GM12873 (cell line): ENCODE results near the gene PSMB5.

Source experiments
- CTCF ChIP-seq: IDR thresholded peaks from 2 replicates; pipeline ENCODE4 v1.5.1; 2012; ENCODE audit warnings: low read depth, mild to moderate bottlenecking, moderate library complexity, low read length, control low read depth; ENCODE audit not compliant: insufficient read depth; ENCODE audit errors: missing control alignments

PSMB5 gene

GRCh38 chr14:23047034-23047634, 12.4 kb upstream of the PSMB5 start:
- no peak for TF ChIP-seq CTCF

- no peak for TF ChIP-seq CTCF
Measured at GRCh38 chr14:23045419-23046357, 11.0 kb upstream of the PSMB5 start.

GRCh38 chr14:23044840-23045239, 10.1 kb upstream of the PSMB5 start:
- no peak for TF ChIP-seq CTCF

GRCh38 chr14:23043754-23044153, 9.1 kb upstream of the PSMB5 start:
- no peak for TF ChIP-seq CTCF

GRCh38 chr14:23043145-23043544, 8.4 kb upstream of the PSMB5 start:
- TF ChIP-seq CTCF, result no peak

GRCh38 chr14:23042162-23042965, 7.7 kb upstream of the PSMB5 start, which contains the start of gene PSMB11:
Gene PSMB11, plus strand, starts transcription at chr14:23042212. Its CDS starts 14 bp downstream, at chr14:23042226.
- no peak for TF ChIP-seq CTCF

- TF ChIP-seq CTCF, result no peak
Measured at GRCh38 chr14:23041729-23042128, 7.0 kb upstream of the PSMB5 start.
